GM10266 (cell line): ENCODE data around the gene HVCN1.

Source experiments
- DNase-seq: peaks from one replicate; pipeline ENCODE4 v3.0.0; 2012; ENCODE audit errors: extremely low spot score
- CTCF ChIP-seq: IDR thresholded peaks from 2 replicates; pipeline ENCODE4 v1.5.1; 2012; ENCODE audit warnings: mild to moderate bottlenecking, low read depth; ENCODE audit not compliant: control insufficient read depth, insufficient read depth; ENCODE audit errors: missing control alignments

The HVCN1 gene

GRCh38 chr12:110689281-110690126 is 589 bp upstream of the HVCN1 start:
- DNase-seq, result peak; percentile 82
- TF ChIP-seq CTCF, result no peak

- peak; percentile 44 for DNase-seq
- no peak for TF ChIP-seq CTCF
These were observed 1.3 kb downstream of the HVCN1 start for GRCh38 chr12:110687396-110688169.

- no peak for TF ChIP-seq CTCF
- DNase-seq, result no peak
These were observed 2.5 kb downstream of the HVCN1 start for GRCh38 chr12:110686294-110686903.

- TF ChIP-seq CTCF, result no peak
- no peak for DNase-seq
These were observed 4.5 kb downstream of the HVCN1 start for GRCh38 chr12:110684312-110684836.

- no peak for TF ChIP-seq CTCF
- no peak for DNase-seq
These were observed 5.0 kb downstream of the HVCN1 start for GRCh38 chr12:110683888-110684287.

- no peak for TF ChIP-seq CTCF
- DNase-seq, result no peak
These were observed 8.9 kb downstream of the HVCN1 start for GRCh38 chr12:110680032-110680431.
